PC-9 (cell line): Measurements from ENCODE around the gene PAQR6. TPM values are rescaled to one million over a fixed set of nuclear protein-coding genes. Genes with fewer than 3 reads are reported as not detected.

Experiments used
- BruUV-seq: library from RNA; stranded (reverse); fragments of 400-500 nt; replicated peaks from 2 replicates; lab custom pipeline; 2021; lab: Mats Ljungman, UMichigan
- CTCF ChIA-PET: fragments of 300-600 bp; sonication (Branson Sonifier 250); formaldehyde crosslinking; loops from one replicate; lab custom pipeline; 2022; ENCODE audit warnings: antibody characterized with exemption; lab: Charles Lee
- POLR2A ChIA-PET: fragments of 300-600 bp; sonication (Branson Sonifier 250); formaldehyde crosslinking; loops from one replicate; lab custom pipeline; 2022; ENCODE audit warnings: antibody characterized with exemption; ENCODE audit not compliant: unreplicated experiment; lab: Charles Lee
- DNase-seq, 2 experiments: peaks; one replicate each; pipeline versions ENCODE4 v3.0.0 to v3.0.0-alpha.2; 2015 to 2022; ENCODE audit warnings: mixed read lengths in 1 of 2
- H2AFZ ChIP-seq: fragments of 200-600 bp; sonication (generic); 2 replicates; pipeline ENCODE4 v1.8.1; 2017; ENCODE audit warnings: antibody characterized with exemption
- H3F3A ChIP-seq: fragments of 200-600 bp; sonication (generic); 2 replicates; pipeline ENCODE4 v1.8.1; 2017; ENCODE audit warnings: antibody characterized with exemption, mild to moderate bottlenecking, low read depth; ENCODE audit not compliant: insufficient read depth
- H3K27ac ChIP-seq: fragments of 200-600 bp; sonication (generic); 2 replicates; pipeline ENCODE4 v1.6.1; 2016; ENCODE audit warnings: mixed run types
- H3K27me3 ChIP-seq: fragments of 200-600 bp; sonication (generic); 2 replicates; pipeline ENCODE4 v1.6.1; 2016; ENCODE audit warnings: low read depth, mixed run types; ENCODE audit not compliant: insufficient read depth
- H3K36me3 ChIP-seq: fragments of 200-600 bp; sonication (generic); 2 replicates; pipeline ENCODE4 v1.6.1; 2016; ENCODE audit warnings: low read depth, mixed run types
- H3K4me1 ChIP-seq: fragments of 200-600 bp; sonication (generic); replicated peaks from 2 replicates; pipeline ENCODE4 v1.6.1; 2016; ENCODE audit warnings: mixed run types; ENCODE audit not compliant: insufficient read depth
- H3K4me2 ChIP-seq: fragments of 200-600 bp; sonication (generic); 2 replicates; pipeline ENCODE4 v1.6.1; 2017; ENCODE audit warnings: mixed run types
- H3K4me3 ChIP-seq: fragments of 200-600 bp; sonication (generic); 2 replicates; pipeline ENCODE4 v1.6.1; 2016; ENCODE audit warnings: mixed run types
- H3K79me2 ChIP-seq: fragments of 200-600 bp; sonication (generic); 2 replicates; pipeline ENCODE4 v1.6.1; 2017; ENCODE audit warnings: low read depth, mixed run types
- H3K9me2 ChIP-seq: fragments of 200-600 bp; sonication (generic); 2 replicates; pipeline ENCODE4 v1.8.1; 2017; ENCODE audit warnings: mild to moderate bottlenecking; ENCODE audit not compliant: insufficient read depth
- H3K9me3 ChIP-seq: fragments of 200-600 bp; sonication (generic); 2 replicates; pipeline ENCODE4 v1.8.1; 2016; ENCODE audit warnings: low read depth; ENCODE audit not compliant: insufficient read depth
- H4K20me1 ChIP-seq: fragments of 200-600 bp; sonication (generic); 2 replicates; pipeline ENCODE4 v1.8.1; 2017; ENCODE audit not compliant: insufficient read depth
- EZH2 ChIP-seq: fragments of 200-600 bp; sonication (generic); IDR thresholded peaks from 2 replicates; pipeline ENCODE4 v1.8.0; 2017; ENCODE audit warnings: antibody characterized with exemption, low read depth
- intact Hi-C: fragments of 100-400 bp; cut with micrococcal nuclease; formaldehyde crosslinking; loops from one replicate; pipeline ENCODE4 v1.10.0; 2022; ENCODE audit not compliant: unreplicated experiment
- total RNA-seq: library from RNA; stranded (reverse); gene quantifications from 2 replicates; pipeline ENCODE4 v1.2.3, GENCODE V29; 2021
- TF ChIP-seq, protein P1 (sequence below): fragments of 200-600 bp; sonication (generic); conservative IDR thresholded peaks from 2 replicates; pipeline ENCODE4 v1.6.1; 2017; ENCODE audit warnings: mixed run types, antibody characterized with exemption, mild to moderate bottlenecking, moderate library complexity

Gene PAQR6
- total RNA-seq, 1 experiment from 2014 or later: 12.3 TPM

DNA sequence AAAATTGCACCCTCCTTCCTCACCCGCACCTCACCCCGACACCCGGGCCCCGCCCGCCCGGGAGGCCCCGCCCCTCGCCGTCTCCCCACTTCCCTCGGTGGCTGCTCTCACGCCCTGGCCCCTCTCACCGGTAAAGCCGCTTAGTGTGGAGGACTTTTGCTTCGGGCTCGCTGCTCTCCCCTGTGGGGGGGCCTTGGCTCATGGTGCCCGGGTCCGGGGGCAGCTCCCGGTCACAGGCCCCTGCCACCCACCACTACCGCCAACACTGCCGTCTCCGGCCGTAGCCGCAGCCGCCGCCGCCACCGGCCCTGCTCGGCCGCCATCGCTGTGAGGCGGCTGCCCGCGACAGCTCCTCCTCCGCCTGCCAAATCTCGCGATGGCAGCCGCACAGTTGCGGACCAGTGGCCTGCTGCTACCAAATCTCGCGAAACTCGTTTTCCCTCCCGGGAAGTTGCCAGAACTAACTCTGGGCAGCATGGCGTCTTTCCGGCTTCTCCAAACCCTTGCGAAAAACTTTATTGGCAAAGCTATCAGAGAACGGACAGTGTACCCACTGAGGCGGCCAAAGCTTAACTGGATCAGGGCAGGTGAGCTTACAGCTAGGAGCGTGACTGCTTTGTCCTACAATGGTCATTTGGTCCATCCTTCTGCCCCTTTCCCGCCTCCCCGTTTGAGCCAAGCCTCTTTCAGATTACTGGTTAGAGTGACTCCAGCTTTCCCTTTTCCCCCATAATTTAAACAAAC lies 34.8 kb upstream of the PAQR6 start, which contains the start of gene SMG5:
SMG5 (minus strand) TSS at position 347 of the 744 bp plus-strand sequence; CDS start at position 202, 145 bp downstream.
- H2AFZ ChIP-seq: peak within 1 kb of the TSS; percentile 83
- H3K79me2 ChIP-seq: peaks cover 74% of the 10 kb centered on the region
- peaks cover 17% of the 10 kb centered on the region; the same call in 1 of the 2 replicates for H3K36me3 ChIP-seq
- no TSS peak for BruUV-seq
- POLR2A ChIA-PET: interaction anchor here (0.6 to 1.0 kb wide), 5 partner anchors 46 to 221 kb away, joined by 3 to 9 read pairs (median 4); partner anchors contain the start of gene PMF1
- no peaks in the 10 kb centered on the region for H3K9me2 ChIP-seq
- H3K9me3 ChIP-seq: no peaks in the 10 kb centered on the region
- CTCF ChIA-PET: interaction anchor here (1.0 kb wide), 1 partner anchor 8 kb away, joined by 3 read pairs; no protein-coding TSS in a partner anchor
- peaks cover 16% of the 10 kb centered on the region for H4K20me1 ChIP-seq
- peak within 1 kb of the TSS; percentile 85 for H3K27ac ChIP-seq
- TF ChIP-seq EZH2: no peak
- TF ChIP-seq, protein P1, sequence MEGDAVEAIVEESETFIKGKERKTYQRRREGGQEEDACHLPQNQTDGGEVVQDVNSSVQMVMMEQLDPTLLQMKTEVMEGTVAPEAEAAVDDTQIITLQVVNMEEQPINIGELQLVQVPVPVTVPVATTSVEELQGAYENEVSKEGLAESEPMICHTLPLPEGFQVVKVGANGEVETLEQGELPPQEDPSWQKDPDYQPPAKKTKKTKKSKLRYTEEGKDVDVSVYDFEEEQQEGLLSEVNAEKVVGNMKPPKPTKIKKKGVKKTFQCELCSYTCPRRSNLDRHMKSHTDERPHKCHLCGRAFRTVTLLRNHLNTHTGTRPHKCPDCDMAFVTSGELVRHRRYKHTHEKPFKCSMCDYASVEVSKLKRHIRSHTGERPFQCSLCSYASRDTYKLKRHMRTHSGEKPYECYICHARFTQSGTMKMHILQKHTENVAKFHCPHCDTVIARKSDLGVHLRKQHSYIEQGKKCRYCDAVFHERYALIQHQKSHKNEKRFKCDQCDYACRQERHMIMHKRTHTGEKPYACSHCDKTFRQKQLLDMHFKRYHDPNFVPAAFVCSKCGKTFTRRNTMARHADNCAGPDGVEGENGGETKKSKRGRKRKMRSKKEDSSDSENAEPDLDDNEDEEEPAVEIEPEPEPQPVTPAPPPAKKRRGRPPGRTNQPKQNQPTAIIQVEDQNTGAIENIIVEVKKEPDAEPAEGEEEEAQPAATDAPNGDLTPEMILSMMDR: no peak
- DNase-seq: peak; percentile 93 to 95
- peak within 1 kb of the TSS; percentile 96 for H3K4me2 ChIP-seq
- intact Hi-C loops: loop anchor here (1.0 to 5.0 kb wide), 2 partner anchors 228 to 305 kb away; partner anchors contain the start of genes ARHGEF2 and LAMTOR2
- H3F3A ChIP-seq: peaks cover 30% of the 10 kb centered on the region; the same call in 1 of the 2 replicates
- H3K4me1 ChIP-seq: peaks cover 30% of the 10 kb centered on the region
- H3K4me3 ChIP-seq: peak within 1 kb of the TSS; percentile 97
- no peaks in the 10 kb centered on the region for H3K27me3 ChIP-seq

DNA sequence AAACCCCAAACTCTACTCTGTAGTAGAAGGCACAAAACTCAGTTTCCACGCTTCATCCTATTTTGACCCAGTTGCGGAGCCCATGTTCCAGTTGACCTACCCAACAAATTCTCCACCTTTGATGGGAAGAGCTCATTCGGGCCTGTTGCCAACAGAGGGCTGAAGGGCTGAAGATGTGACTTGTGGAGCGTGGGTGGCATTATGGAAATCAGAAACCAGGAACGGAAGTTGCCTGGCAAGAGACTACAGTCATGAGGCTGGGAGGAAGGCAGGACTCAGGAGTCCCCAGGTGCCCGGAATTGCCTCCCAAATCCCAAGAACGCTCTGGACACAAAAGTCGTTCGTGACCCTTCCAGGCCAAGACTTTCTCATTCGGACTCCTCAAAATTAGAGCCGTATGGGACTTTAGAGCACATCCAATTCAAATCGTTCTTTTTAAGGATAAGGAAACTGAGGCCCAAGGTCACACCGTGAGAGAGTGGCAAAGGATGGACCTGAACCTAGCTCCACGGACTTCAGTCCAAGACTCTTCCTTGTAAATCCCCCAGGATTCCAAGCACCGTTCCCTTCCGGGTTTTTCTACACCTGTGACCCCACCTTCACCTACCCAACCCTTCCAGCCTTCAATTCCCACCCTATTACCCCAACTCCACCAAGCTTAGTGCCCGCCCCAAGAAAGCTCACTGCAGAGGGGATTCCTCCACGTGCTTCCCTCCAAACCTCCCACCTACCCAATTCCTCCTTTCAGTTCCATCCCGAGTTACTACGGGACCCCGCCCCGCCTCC lies 34.0 kb upstream of the PAQR6 start:
- Histone ChIP-seq H3K4me1 (peaks cover 30% of the 10 kb centered on the region), H3F3A (peaks cover 30% of the 10 kb centered on the region; the same call in 1 of the 2 replicates), H3K79me2 (peaks cover 74% of the 10 kb centered on the region), H3K4me2 (peak overlapping the region; percentile 96), H3K27ac (peak overlapping the region; percentile 85), H3K4me3 (peak overlapping the region; percentile 97), H4K20me1 (peaks cover 16% of the 10 kb centered on the region), H3K36me3 (peaks cover 19% of the 10 kb centered on the region), H3K9me3 (no peaks in the 10 kb centered on the region), H2AFZ (peak overlapping the region; percentile 83), H3K9me2 (no peaks in the 10 kb centered on the region), H3K27me3 (no peaks in the 10 kb centered on the region)
- POLR2A ChIA-PET: interaction anchor here (0.5 to 0.9 kb wide), 5 partner anchors 80 to 867 kb away, joined by 3 to 25 read pairs (median 6); no protein-coding TSS in a partner anchor
- CTCF ChIA-PET: interaction anchor here (1.0 kb wide), 1 partner anchor 8 kb away, joined by 3 read pairs; no protein-coding TSS in a partner anchor
- BruUV-seq: TSS peak; percentile 55
- TF ChIP-seq, protein P1: no peak
- TF ChIP-seq EZH2: no peak
- peak in 1 of 2 experiments; percentile 67 for DNase-seq
- intact Hi-C loops: loop anchor here (1.0 to 5.0 kb wide), 2 partner anchors 228 to 305 kb away; partner anchors contain the start of genes ARHGEF2 and LAMTOR2
